GM23338 (cell line): ENCODE measurements around the gene ZNF273. TPM values are rescaled to one million over a fixed set of nuclear protein-coding genes. Genes with fewer than 3 reads are reported as not detected.

Experiments
- ATAC-seq: fragments of 200-7000 bp; cut with Tn5 transposase; 3 replicates; pipeline ENCODE4 v1.9.1; 2020
- DNase-seq: peaks from one replicate; pipeline ENCODE4 v3.0.0-alpha.2; 2015; ENCODE audit warnings: low spot score
- H2AFZ ChIP-seq: fragments of 200-600 bp; sonication (generic); 2 replicates; pipeline ENCODE4 v1.8.0; 2016; ENCODE audit warnings: antibody characterized with exemption, mild to moderate bottlenecking, moderate library complexity
- H3F3A ChIP-seq: fragments of 200-600 bp; sonication (generic); replicated peaks from 2 replicates; pipeline ENCODE4 v1.8.0; 2017; ENCODE audit warnings: antibody characterized with exemption, mixed run types, low read depth
- H3K27ac ChIP-seq: fragments of 200-600 bp; sonication (generic); 2 replicates; pipeline ENCODE4 v1.6.1; 2016; ENCODE audit warnings: low read depth
- H3K27me3 ChIP-seq: fragments of 200-600 bp; sonication (generic); 2 replicates; pipeline ENCODE4 v1.8.0; 2016; ENCODE audit warnings: mild to moderate bottlenecking, mixed run types, moderate library complexity; ENCODE audit not compliant: insufficient read depth
- H3K36me3 ChIP-seq: fragments of 200-600 bp; sonication (generic); 2 replicates; pipeline ENCODE4 v1.8.0; 2016; ENCODE audit warnings: mild to moderate bottlenecking; ENCODE audit not compliant: insufficient read depth
- H3K4me1 ChIP-seq: fragments of 200-600 bp; sonication (generic); 2 replicates; pipeline ENCODE4 v1.8.0; 2016; ENCODE audit warnings: mild to moderate bottlenecking, moderate library complexity; ENCODE audit not compliant: insufficient read depth
- H3K4me2 ChIP-seq: fragments of 200-600 bp; sonication (generic); 2 replicates; pipeline ENCODE4 v1.7.1; 2017; ENCODE audit warnings: mixed run types
- H3K4me3 ChIP-seq: fragments of 200-600 bp; sonication (generic); 2 replicates; pipeline ENCODE4 v1.6.1; 2016; ENCODE audit warnings: mixed run types
- H3K79me2 ChIP-seq: fragments of 200-600 bp; sonication (generic); replicated peaks from 2 replicates; pipeline ENCODE4 v1.8.0; 2017; ENCODE audit warnings: mild to moderate bottlenecking; ENCODE audit not compliant: insufficient read depth
- H3K9me2 ChIP-seq: fragments of 200-600 bp; sonication (generic); 2 replicates; pipeline ENCODE4 v1.8.0; 2017; ENCODE audit not compliant: insufficient read depth
- H4K20me1 ChIP-seq: fragments of 200-600 bp; sonication (generic); replicated peaks from 2 replicates; pipeline ENCODE4 v1.8.0; 2017; ENCODE audit warnings: mild to moderate bottlenecking; ENCODE audit not compliant: insufficient read depth
- H3K27ac Mint-ChIP-seq: 2 replicates; pipeline ENCODE4 v1.8.0; 2020; ENCODE audit warnings: inconsistent platforms, mild to moderate bottlenecking, moderate library complexity, mixed read lengths
- H3K27me3 Mint-ChIP-seq: 3 replicates; pipeline ENCODE4 v1.8.0; 2022; ENCODE audit warnings: low read depth, mild to moderate bottlenecking, moderate library complexity, mixed read lengths, inconsistent platforms; ENCODE audit not compliant: insufficient read depth, poor library complexity
- H3K36me3 Mint-ChIP-seq: 3 replicates; pipeline ENCODE4 v1.8.0; 2021; ENCODE audit warnings: low read depth, mild to moderate bottlenecking, inconsistent platforms, moderate library complexity, mixed read lengths
- H3K4me1 Mint-ChIP-seq: 3 replicates; pipeline ENCODE4 v1.8.0; 2020; ENCODE audit warnings: mild to moderate bottlenecking, inconsistent platforms, mixed read lengths
- H3K4me3 Mint-ChIP-seq: 3 replicates; pipeline ENCODE4 v1.8.0; 2021; ENCODE audit warnings: moderate library complexity, mild to moderate bottlenecking, inconsistent platforms, mixed read lengths
- H3K9me3 Mint-ChIP-seq: 3 replicates; pipeline ENCODE4 v1.8.0; 2020; ENCODE audit warnings: moderate library complexity, mild to moderate bottlenecking, inconsistent platforms, mixed read lengths
- CTCF ChIP-seq, 2 experiments: fragments of 200-600 bp in 1 of 2; sonication (generic) in 1 of 2; conservative IDR thresholded peaks; 2 replicates each; pipeline versions ENCODE4 v1.5.1 to v1.6.1; 2016 to 2017; ENCODE audit warnings: antibody characterized with exemption in 2 of 2, low read depth in 2 of 2, mild to moderate bottlenecking in 2 of 2, moderate library complexity in 1 of 2
- ETS1 ChIP-seq: IDR thresholded peaks from 2 replicates; pipeline ENCODE4 v1.6.1; 2016; ENCODE audit warnings: antibody characterized with exemption
- EZH2 ChIP-seq: fragments of 200-600 bp; sonication (generic); IDR thresholded peaks from one replicate; pipeline ENCODE4 v1.8.0; 2017; ENCODE audit warnings: antibody characterized with exemption, mild to moderate bottlenecking, low read depth; ENCODE audit not compliant: unreplicated experiment
- EZH2phosphoT487 ChIP-seq: fragments of 200-600 bp; sonication (generic); IDR thresholded peaks from one replicate; pipeline ENCODE4 v1.8.1; 2018; ENCODE audit warnings: antibody characterized with exemption; ENCODE audit not compliant: unreplicated experiment
- REST ChIP-seq: IDR thresholded peaks from one replicate; pipeline ENCODE4 v1.6.1; 2018; ENCODE audit warnings: antibody characterized with exemption; ENCODE audit not compliant: unreplicated experiment
- ZNF114 ChIP-seq: fragments of 250-450 bp; sonication (Bioruptor Pico); IDR thresholded peaks from 2 replicates; pipeline ENCODE4 v1.5.0; 2020; ENCODE audit warnings: mild to moderate bottlenecking, moderate library complexity
- ZNF331 ChIP-seq: fragments of 250-450 bp; sonication (Bioruptor Pico); IDR thresholded peaks from 2 replicates; pipeline ENCODE4 v1.5.0; 2020; ENCODE audit warnings: low read depth, mild to moderate bottlenecking, moderate library complexity
- ZNF462 ChIP-seq: fragments of 250-450 bp; sonication (Bioruptor Pico); IDR thresholded peaks from 2 replicates; pipeline ENCODE4 v1.5.0; 2020; ENCODE audit warnings: mild to moderate bottlenecking, moderate library complexity
- polyA plus RNA-seq: library from polyadenylated mRNA; unstranded; fragments of >200 nt; fragmentation: Nextera tagmentation; extraction: Ambion mirVana; gene quantifications from 2 replicates; pipeline ENCODE4 v1.2.1, GENCODE V29; 2016
- total RNA-seq: library from RNA; depleted of rRNA; stranded (reverse); fragments of >200 nt; shearing (Covaris generic); gene quantifications from 2 replicates; pipeline ENCODE4 v1.2.3, GENCODE V29; 2014

Gene ZNF273
- total and polyA plus RNA-seq, 2 experiments from 2014 or later, result 16.4 to 34.3 TPM

- Mint-ChIP-seq H3K36me3 (peaks cover 20% of the 10 kb centered on the region; the same call in 2 of the 3 replicates), H3K4me1 (peaks cover 7% of the 10 kb centered on the region; the same call in 2 of the 3 replicates), H3K27ac (no peak overlapping the region), H3K4me3 (no peak overlapping the region), H3K9me3 (peaks cover 8% of the 10 kb centered on the region; the same call in 2 of the 3 replicates), H3K27me3 (peaks cover 4% of the 10 kb centered on the region)
- Histone ChIP-seq H3F3A (no peaks in the 10 kb centered on the region), H3K27me3 (no peaks in the 10 kb centered on the region), H3K4me1 (no peaks in the 10 kb centered on the region), H3K36me3 (peaks cover 9% of the 10 kb centered on the region; the same call in 1 of the 2 replicates), H3K4me2 (no peak overlapping the region), H3K27ac (no peak overlapping the region), H3K4me3 (no peak overlapping the region), H3K79me2 (no peaks in the 10 kb centered on the region), H2AFZ (no peak overlapping the region), H3K9me2 (no peaks in the 10 kb centered on the region), H4K20me1 (no peaks in the 10 kb centered on the region)
- DNase-seq (no peak), ATAC-seq (no peak)
- TF ChIP-seq ZNF114, result no peak
- TF ChIP-seq ETS1, result no peak
- no peak for TF ChIP-seq EZH2
- no peak for TF ChIP-seq EZH2phosphoT487
- TF ChIP-seq ZNF331 (CRISPR knock-in tag), result no peak
- no peak for TF ChIP-seq ZNF462 (CRISPR knock-in tag)
- no peak for TF ChIP-seq REST
- TF ChIP-seq CTCF (conservative IDR thresholded peaks at IDR 0.05; ENCODE audit: low read depth in 2 of 2), result no peak
These were observed 31.4 kb downstream of the ZNF273 start for GRCh38 chr7:64934478-64934877.
